Ovary (tissue), 3 donors: ENCODE results near the gene ZNF532.

ENCODE experiments used
- EP300 ChIP-seq: sonication (generic); formaldehyde crosslinking; IDR thresholded peaks from one replicate; pipeline ENCODE4 v1.6.1; 2017; ENCODE audit warnings: antibody characterized with exemption
- POLR2A ChIP-seq: fragments of 450-650 bp; IDR thresholded peaks from one replicate; pipeline ENCODE4 v1.6.1; 2017; ENCODE audit warnings: antibody characterized with exemption, mild to moderate bottlenecking, moderate library complexity
- TF ChIP-seq, protein P1 (sequence below), 3 donors: fragments of 450-650 bp in 2 of 3; fragments of 200-600 bp in 1 of 3; IDR thresholded peaks; one replicate each; pipeline versions ENCODE4 v1.5.1 to v1.8.0; 2016 to 2022; ENCODE audit warnings: antibody characterized with exemption in 3 of 3, mild to moderate bottlenecking in 1 of 3
- donor health status: DM: no; HTN: no; CAD: no.

GRCh38 chr18:58838165-58838860, 26.4 kb upstream of the ZNF532 start:
- TF ChIP-seq POLR2A (no peak), EP300 (no peak)
- TF ChIP-seq, protein P1, sequence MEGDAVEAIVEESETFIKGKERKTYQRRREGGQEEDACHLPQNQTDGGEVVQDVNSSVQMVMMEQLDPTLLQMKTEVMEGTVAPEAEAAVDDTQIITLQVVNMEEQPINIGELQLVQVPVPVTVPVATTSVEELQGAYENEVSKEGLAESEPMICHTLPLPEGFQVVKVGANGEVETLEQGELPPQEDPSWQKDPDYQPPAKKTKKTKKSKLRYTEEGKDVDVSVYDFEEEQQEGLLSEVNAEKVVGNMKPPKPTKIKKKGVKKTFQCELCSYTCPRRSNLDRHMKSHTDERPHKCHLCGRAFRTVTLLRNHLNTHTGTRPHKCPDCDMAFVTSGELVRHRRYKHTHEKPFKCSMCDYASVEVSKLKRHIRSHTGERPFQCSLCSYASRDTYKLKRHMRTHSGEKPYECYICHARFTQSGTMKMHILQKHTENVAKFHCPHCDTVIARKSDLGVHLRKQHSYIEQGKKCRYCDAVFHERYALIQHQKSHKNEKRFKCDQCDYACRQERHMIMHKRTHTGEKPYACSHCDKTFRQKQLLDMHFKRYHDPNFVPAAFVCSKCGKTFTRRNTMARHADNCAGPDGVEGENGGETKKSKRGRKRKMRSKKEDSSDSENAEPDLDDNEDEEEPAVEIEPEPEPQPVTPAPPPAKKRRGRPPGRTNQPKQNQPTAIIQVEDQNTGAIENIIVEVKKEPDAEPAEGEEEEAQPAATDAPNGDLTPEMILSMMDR (IDR thresholded peaks at IDR 0.05) = no peak
